Measurements from ENCODE around the gene C17orf107.

- TF ChIP-seq L3MBTL2 (conservative IDR thresholded peaks at IDR 0.05), result no peak
- TF ChIP-seq SP1 (IDR thresholded peaks at IDR 0.05), result no peak
Observed at GRCh38 chr17:4860651-4861050, 38.7 kb upstream of the C17orf107 start.

Data from HEK293T (cell line).